HCT116 (cell line): ENCODE results near the gene GGT5.

Experiments
- ATF3 ChIP-seq: IDR thresholded peaks from 2 replicates; pipeline ENCODE4 v1.6.1; 2012
- CTCF ChIP-seq, 3 experiments: fragments of 200-600 bp in 1 of 3; sonication (generic) in 1 of 3; IDR thresholded peaks in 2 of 3; conservative IDR thresholded peaks in 1 of 3; 2 replicates each; pipeline ENCODE4 v1.5.1; 2012 to 2017; ENCODE audit warnings: low read depth in 2 of 3, low read length in 2 of 3, antibody characterized with exemption in 1 of 3, borderline replicate concordance in 1 of 3, control low read depth in 1 of 3, mild to moderate bottlenecking in 1 of 3, mixed read lengths in 1 of 3, mixed run types in 1 of 3, moderate library complexity in 1 of 3; ENCODE audit not compliant: insufficient read depth in 1 of 3
- EGR1 ChIP-seq: IDR thresholded peaks from 2 replicates; pipeline ENCODE4 v1.6.1; 2012; ENCODE audit warnings: low read depth
- EZH2 ChIP-seq: fragments of 200-600 bp; sonication (generic); IDR thresholded peaks from 2 replicates; pipeline ENCODE4 v1.6.1; 2017; ENCODE audit warnings: antibody characterized with exemption, mixed run types
- POLR2A ChIP-seq: IDR thresholded peaks from 2 replicates; pipeline ENCODE4 v1.7.0; 2011; ENCODE audit warnings: borderline replicate concordance; ENCODE audit not compliant: insufficient read depth, insufficient read length; ENCODE audit errors: extremely low read depth
- POLR2AphosphoS5 ChIP-seq: IDR thresholded peaks from 2 replicates; pipeline ENCODE4 v1.6.1; 2011; ENCODE audit warnings: mild to moderate bottlenecking, low read depth, low read length, moderate library complexity
- REST ChIP-seq: IDR thresholded peaks from 2 replicates; pipeline ENCODE4 v1.6.1; 2012; ENCODE audit warnings: low read depth
- TCF7L2 ChIP-seq: IDR thresholded peaks from 2 replicates; pipeline ENCODE4 v1.7.0; 2011; ENCODE audit warnings: borderline replicate concordance, inconsistent platforms; ENCODE audit not compliant: insufficient read depth, insufficient read length; ENCODE audit errors: extremely low read depth
- ZFX ChIP-seq: fragments of 450-650 bp; IDR thresholded peaks from 2 replicates; pipeline ENCODE4 v1.6.1; 2017

GRCh38 chr22:24290459-24290858 lies 45.6 kb upstream of the GGT5 start:
- TF ChIP-seq CTCF (IDR thresholded peaks at IDR 0.05 in 2 of 3, conservative IDR thresholded peaks at IDR 0.05 in 1 of 3; ENCODE audit: borderline replicate concordance in 1 of 3, insufficient read depth in 1 of 3, low read depth in 2 of 3, low read length in 2 of 3) (no peak), POLR2A (no peak), ATF3 (no peak), EZH2 (no peak), POLR2AphosphoS5 (no peak), EGR1 (no peak), ZFX (no peak), TCF7L2 (no peak), REST (no peak)
